NK-92 treated with Interleukin-12 subunit alpha and Interleukin-12 subunit beta, amount 100 ng/mL, for 24 hours (cell line): ENCODE measurements around the gene ZNF326.

Experiments used
- DNase-seq: peaks from one replicate; lab custom pipeline; 2025; lab: John Stamatoyannopoulos, UW

Gene ZNF326

DNA sequence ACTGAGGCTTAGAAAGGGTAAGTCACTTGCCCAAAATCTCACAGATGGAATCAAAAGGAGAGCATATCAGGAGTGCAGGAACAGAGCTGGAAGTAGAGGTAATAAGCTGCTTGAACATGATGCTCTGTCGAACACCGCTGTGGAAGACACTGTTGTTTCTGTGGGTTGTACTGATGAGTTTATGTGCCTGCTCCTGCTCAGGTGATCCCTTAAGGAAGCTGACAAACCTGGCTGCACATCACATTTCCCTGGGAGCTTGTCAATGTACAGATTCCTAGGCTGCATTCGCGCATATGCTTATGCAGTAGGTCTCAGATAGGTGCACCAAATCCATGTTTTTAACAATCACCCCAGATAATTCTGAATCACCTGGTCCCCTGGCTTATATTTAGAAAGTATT lies 79.7 kb downstream of the ZNF326 start:
- DNase-seq: no peak

DNA sequence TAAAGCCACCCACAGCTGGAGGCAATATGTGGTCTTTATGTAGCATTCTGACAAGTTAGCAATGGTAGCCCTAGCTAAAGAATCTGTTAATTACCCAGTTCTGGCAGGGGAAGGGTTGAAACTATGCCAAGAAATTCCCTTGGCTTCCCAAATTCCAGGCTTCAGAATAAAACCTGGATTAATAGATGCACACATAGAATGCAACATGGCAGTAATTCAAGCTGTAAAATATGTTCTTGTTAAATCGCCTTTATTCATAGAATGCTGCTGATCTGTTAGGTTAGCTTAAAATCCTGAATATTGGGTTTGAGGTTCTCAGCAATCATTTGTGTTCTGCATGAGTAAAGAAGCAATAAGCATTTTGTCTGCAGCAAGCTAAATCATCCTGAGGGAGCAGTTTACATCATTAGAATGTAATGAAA lies 80.1 kb downstream of the ZNF326 start:
- no peak for DNase-seq

DNA sequence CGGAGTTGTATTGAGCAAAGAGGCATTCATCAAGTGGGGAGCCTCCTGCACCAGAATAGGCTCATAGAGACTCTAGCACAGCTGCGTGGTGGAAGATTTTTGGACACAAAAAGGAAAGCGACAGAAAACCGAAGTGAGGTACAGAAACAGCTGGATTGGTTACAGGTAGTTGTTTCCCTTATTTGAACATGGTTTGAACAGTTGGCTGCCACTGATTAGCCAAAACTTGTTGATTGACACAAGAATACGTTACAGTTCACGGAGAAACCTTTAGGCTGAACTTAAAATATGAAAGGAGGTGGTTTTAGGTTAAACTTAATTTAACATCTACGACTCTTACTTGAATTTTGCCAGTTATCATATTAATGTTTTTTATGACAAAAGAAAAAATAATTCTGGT lies 89.1 kb downstream of the ZNF326 start:
- DNase-seq: no peak
